ENCODE results near the gene TRPM3.
A peak's percentile ranks its signal among the peaks of the same experiment; 100 is the strongest.

Gene TRPM3

DNA sequence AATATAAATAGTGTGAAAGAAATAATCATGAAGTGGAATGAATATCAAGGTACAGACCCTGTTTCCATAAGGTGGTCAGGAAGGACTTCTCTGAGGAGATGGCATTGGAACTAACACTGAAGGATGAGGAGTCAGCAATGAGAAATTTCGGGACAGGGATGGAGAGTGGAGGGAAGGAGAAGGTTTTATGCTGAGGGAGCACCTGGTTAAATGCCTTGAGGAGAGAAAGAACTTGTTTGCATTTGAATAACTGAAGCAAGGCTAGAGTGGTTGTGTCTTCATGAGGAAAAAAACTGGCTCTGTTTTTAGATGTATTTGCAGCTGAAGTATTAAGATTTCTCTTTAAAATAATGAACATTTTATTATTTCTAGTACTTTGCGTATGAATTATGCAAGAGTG, 180.8 kb downstream of the TRPM3 start:
- DNase-seq: no peak

DNA sequence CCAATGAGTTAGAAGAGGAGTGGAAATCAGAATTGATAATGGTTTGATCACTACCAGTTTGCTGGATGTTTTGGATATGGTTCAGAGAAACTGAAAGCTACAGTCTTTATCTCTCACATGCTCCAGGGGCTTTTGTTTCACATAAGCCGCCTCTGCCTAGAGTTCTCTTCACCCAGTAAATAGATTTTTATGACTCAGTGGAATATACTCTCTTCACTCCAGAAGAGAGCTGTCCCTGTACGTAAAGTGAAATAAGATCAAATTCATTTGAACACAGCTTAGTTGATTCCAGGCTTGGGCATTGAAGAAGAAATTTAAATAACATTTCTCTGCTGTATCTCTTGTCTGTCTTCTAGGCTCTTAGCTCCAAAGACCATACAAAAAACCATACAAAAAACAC, 184.9 kb downstream of the TRPM3 start:
- DNase-seq: no peak

DNA sequence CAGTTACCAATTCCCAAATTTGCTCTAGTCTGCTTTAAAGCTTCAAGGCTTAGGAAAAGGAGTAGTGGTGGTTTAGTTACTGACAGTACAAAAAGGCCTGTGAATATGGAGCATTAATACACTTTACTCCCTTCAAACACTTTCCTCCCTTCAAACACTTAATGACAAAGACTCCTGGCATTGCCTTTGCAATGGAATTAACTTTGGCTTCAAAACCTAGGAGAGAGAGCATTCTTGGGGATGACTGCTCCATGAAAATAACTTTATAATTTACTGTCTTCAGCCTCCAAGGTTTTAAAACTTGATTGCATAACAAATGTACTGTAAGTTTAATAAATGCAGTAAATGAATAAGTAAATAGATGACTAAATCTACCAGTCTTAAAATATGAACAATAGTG, 185.6 kb downstream of the TRPM3 start:
- DNase-seq: no peak

DNA sequence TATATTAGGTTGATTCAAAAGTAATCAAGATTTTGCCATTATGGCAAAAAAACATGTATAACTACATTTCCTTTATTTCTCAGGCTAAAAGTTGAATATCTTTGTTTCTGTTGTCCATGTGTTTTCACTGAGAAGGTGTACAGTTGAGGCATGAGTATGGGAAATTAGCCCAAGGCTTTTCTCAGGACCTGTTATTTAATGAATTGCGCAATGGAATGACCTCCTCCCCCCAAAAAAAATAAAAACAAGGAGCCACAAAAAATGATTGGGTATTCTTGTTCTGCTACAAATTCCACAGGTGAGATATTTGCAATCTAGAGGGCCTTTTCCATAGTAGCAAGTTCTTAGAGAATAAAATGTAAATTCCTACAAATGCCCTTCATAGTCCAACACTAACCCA, 186.8 kb downstream of the TRPM3 start:
- no peak for DNase-seq

- no peak for DNase-seq
Observed at GRCh38 chr9:70933321-70933720, 188.1 kb downstream of the TRPM3 start.

DNA sequence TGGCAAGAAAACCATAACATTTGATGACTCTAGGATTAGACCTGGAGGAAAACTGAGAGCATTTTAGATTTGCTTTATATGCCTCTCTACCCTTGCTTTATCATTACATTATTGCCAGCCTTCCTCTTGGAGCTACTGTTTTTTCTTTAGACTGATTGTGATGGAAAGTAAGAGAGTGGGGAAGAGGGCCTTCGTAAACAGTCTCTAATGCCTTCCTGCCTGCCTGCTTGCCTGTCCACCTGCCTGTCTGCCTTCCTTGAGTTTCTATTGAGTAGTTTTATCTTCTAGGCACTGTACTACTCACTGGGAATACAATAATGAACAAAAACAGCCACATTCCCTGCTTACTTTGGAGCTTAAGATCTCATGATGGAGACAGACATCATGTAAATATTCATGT, 189.3 kb downstream of the TRPM3 start:
- no peak for DNase-seq

DNA sequence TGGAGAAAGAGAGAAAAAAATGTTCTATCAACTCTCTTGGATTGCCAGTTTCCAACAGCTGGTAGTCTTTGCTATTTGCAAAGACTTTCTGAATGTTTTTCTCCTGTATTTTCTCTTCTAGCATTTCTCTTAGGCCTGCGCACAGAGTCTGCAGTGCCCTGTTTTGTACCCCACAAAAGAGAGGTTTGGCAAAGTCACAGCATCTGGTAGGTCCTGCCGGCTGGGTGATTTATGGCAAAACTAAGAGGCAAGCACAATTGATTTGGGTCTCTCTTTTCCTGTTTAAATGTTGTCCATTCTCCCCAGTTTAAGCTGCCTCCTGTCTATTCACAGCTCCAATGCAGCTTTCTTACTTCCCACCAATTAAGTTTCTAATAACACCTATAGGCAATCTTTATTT, 193.9 kb downstream of the TRPM3 start:
- no peak for DNase-seq

DNA sequence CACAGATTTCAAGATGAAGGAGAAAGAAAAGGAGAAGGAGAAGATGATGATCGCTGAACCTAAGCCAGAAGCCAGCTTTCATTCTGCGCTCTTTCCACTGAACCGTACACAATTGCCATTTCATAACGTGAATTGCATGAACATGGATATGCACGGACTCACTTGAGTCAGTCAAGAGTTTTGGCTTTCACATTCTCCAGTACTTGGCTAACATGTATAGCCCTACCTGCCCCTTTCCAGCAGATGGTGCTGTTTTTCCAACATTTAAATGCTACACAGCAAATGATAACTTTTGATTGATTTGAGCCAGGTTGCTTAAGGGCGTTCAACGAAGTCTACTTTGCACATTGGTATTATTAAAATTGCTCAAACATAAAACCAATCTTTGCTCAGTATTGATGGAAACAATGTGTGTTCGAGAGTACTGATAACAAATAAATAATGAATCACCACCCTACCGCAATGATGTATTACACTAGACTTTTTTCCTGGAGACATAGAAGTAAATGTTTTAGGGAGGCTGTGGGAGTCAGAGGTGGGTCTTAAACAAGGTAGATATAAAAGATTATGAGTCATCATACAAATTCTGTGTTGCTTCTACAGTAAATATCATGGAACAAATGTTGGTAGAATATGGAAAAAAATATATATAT, 196.4 kb downstream of the TRPM3 start:
- DNase-seq: peak; percentile 36 to 79

- no peak for DNase-seq
Observed at GRCh38 chr9:70924380-70924779, 197.0 kb downstream of the TRPM3 start.

GRCh38 chr9:70923961-70924360, 197.5 kb downstream of the TRPM3 start:
- DNase-seq: no peak

- DNase-seq: no peak
Observed at GRCh38 chr9:70921136-70921535, 200.3 kb downstream of the TRPM3 start.

- no peak for DNase-seq
Observed at GRCh38 chr9:70917277-70917676, 204.1 kb downstream of the TRPM3 start.

DNA sequence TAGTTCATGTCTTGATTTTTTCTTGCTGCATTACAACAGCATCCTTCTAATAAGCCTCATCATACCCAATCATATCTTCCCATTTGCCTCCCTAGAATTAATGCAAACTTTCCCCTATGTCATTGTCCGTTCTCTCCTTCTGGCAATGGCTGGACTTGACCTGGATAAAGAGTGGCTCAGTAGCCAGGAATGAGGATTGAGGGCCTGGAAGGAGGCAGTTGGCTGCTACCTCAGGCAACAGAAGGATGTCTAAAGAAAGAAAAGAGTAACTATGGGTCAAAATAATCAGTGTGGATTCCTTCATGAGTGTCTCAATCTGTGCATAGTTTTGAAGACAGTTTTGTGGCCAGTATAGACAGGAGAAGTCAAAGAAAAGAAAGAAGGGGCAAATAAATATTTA, 209.6 kb downstream of the TRPM3 start:
- no peak for DNase-seq

GRCh38 chr9:70910598-70910997, 210.8 kb downstream of the TRPM3 start:
- DNase-seq: no peak

DNA sequence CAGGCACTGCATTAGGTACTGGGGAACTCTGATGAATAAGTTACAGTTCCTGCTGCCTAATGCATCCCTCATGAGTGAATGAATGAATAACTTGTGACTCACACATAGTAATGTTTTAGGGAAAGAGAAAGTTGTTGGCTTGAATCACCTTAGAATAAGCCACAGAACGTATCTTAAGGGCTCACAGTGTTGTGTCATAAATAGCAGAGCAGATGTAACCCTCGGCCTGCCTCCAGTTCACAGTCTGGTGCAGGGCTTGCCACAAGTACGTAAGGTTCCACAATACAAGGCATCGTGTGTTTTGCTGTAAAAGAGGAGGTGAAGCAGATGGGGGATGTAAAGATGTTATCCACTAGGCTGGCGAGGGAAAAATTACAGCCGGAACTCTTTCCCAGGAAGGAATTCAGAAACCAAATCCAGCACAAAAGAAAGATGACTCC, 218.7 kb downstream of the TRPM3 start:
- no peak for DNase-seq

DNA sequence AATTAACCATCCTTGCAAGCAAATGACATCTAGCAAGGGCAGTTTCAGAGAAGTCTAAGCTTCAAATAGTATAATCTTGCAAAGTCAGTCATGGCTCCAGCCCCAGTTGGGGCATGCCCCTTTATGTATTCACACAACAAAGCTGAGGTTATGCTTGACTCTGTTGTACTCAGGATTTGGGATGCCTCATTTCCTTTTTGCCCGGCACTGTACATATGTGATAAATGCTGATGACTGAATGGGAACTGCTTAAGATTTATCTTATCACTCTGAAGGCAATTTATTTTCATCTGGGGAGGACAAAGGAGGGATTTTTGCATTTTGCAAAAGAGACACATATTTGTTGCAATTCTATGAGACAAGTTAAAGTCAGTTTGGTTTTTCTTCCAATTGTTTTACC, 219.2 kb downstream of the TRPM3 start:
- DNase-seq: no peak

DNA sequence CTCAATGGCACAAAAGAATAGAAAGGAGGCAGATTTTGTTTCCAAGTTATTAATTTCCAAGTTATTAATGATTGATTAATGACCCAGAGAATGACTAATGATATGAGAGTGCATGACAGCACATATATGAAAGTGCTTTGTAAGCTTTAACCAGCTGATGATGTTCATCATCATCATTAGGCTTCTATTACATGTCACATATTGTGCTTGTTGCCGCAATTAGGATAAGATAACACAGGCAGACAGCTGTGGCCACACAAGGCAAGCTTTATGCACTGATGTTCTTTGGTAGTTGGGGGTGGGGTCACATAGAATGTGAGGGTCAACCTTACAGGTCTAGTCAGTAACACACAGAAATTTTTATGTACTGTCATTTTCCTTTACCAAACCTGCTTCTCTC, 219.7 kb downstream of the TRPM3 start:
- DNase-seq: no peak

DNA sequence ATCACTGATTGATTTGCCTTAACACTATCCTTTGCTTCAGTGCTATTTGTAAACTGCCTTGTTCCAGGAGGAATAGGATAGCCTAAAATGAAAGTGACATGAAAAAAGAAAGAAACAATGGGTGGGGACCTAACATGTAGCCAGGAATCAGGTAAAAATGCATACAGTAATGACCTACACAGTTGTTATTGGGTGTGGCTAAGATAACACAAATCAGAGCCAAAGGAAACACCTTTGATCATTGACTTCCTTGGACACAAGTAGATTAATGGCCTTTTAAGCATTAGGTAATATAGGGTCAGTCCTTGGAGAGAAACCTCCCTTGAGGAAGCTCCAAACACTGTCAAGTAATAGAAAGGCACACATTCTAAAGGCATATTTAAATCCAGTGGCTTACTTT, 220.4 kb downstream of the TRPM3 start:
- no peak for DNase-seq

DNA sequence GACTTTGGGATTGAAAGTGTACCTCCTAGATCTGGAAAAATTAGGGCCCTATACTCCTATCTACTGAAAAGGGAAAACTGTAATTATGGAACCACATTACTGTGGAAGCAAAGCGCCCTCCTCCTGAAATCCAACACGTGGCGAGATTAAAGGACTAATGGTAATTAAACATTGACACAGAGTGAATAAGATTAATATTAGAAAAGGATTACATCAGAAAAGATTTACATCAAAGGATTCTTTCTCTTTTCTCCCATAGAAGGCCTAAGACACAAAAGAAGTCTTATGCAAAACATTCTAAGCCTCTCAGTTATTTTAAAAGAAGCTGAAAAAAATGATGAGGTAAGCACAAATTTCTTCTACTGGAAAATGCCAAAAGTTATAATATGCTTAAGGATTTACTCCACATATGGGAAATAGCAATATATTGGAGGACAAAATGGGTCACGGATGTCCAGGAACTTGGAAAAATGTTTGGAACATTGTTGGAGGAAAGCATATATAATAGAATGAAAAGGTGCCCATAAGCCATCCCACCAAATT, 227.8 kb downstream of the TRPM3 start:
- DNase-seq: no peak

DNA sequence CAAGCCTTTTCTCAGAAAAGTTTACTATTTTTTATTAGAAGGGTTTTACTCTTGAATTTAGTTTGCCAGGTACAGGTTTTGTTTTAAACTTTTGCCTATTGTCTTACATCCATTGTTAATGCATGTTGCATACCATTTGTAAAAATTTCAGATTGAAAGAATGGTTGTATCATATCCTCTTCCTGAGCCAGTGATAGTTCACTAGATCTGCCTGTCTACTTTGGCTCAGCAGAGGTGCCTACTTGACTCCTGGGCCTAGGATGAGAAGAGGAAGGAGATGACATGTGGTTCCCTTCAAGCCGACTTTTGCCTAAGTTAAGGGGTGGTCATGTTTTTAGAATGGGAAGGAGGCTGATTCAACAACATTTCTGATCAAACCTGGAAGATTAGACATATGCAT, 232.9 kb downstream of the TRPM3 start:
- no peak for DNase-seq

- no peak for DNase-seq
Observed at GRCh38 chr9:70887826-70888225, 233.6 kb downstream of the TRPM3 start.

DNA sequence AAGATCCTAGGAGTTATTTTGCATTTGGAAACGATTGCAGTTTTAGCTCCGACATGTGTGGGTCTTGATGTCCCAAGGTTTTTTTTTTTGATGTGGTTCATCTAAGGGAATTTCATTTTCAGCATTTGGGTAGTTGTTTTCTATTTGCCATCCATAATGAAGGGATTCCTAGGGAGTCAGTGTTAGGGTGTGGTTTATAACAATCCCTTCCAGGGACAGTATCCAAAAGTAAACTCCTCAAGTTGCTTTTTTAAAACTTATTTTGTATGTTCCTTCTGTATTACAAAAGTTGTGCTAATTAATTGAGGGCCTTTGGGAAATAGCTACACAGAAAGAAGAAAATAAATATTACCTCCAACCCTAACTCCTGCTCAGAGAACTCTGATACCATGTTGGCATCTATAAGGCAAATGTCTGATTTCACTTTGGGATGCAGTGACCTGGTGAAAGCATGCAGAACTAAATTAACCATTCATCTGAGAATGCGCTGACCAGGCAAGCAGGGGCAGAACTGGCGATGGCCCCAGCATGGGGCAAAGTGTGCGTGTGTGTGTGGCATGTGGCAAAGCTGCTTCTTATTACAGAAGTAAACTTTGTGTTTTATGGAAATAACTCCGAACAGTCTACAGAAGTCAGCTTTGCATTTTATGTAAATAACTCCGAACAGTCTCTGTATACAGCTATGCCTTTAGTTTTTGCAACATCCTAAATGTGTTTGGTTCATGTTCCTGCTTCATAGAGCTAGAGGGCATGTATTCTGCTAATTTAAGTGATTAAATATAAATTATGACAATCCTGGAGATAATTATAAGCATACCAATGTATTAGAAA, 237.2 kb downstream of the TRPM3 start:
- peak; percentile 66 to 77 for DNase-seq

- no peak for DNase-seq
Observed at GRCh38 chr9:70883056-70883455, 238.4 kb downstream of the TRPM3 start.

DNA sequence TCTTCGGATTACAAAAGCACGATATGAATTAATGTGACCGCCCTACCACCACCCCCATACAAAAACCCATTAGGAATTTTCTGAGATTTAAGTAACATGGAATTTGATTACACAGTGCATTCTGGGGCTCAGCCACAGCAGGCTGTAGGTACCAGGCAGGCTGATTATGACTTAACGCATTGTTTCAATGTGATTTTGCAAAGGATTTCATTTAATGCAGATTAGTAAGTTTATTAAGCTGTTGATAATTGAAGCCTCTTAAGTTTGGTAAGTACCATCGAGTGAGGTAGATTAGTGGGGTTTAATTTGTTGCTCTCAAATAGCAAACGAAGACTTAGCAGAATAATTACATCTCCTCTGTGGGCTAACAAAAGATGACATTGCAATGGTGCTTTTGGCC, 240.1 kb downstream of the TRPM3 start:
- DNase-seq: no peak

Measured in NCI-H526 (cell line).